Frontal cortex (tissue), 1 donor: ENCODE measurements around the gene SPATA31C1. TPM values are rescaled to one million over a fixed set of nuclear protein-coding genes. Genes with fewer than 3 reads are reported as not detected.

ENCODE experiments used
- total RNA-seq: library from RNA; depleted of rRNA; stranded (reverse); fragments of >200 nt; gene quantifications from one replicate; pipeline ENCODE4 v1.2.3, GENCODE V29; 2014

SPATA31C1 gene
- total RNA-seq, 1 donor from 2014 or later, result not detected

Other genes starting within 250 kb of the SPATA31C1 start
- 33.0 TPM for gene CTSL, start 191.8 kb upstream of the SPATA31C1 start, total RNA-seq
- gene SPATA31E1, start 35.1 kb upstream of the SPATA31C1 start, total RNA-seq, result not detected
- 14.3 TPM for gene CDK20, start 56.6 kb downstream of the SPATA31C1 start, total RNA-seq
- not detected for gene SPATA31C2, start 220.5 kb downstream of the SPATA31C1 start, total RNA-seq